ENCODE measurements around the gene HJURP.

The HJURP gene

DNA sequence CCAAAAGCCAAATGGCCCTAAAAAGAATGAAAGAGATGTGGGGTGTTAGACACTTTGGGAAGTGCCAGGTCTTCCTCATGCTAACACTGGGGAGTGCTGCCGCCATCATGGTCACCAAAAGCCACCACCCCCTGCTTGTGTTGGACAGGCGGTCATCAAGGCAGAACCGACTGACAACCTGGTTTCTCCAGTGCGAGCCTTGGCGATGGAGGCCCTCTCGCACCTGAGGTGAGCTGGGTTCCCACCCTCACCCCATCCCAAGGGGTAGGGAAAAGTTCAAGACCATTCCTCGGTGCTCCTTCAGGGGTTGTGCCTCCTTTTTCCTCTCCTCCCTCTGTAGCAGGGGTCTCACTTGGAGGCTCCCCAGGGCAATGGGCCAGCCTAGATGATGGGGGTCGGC, 42.6 kb downstream of the HJURP start:
- no peak for DNase-seq

DNA sequence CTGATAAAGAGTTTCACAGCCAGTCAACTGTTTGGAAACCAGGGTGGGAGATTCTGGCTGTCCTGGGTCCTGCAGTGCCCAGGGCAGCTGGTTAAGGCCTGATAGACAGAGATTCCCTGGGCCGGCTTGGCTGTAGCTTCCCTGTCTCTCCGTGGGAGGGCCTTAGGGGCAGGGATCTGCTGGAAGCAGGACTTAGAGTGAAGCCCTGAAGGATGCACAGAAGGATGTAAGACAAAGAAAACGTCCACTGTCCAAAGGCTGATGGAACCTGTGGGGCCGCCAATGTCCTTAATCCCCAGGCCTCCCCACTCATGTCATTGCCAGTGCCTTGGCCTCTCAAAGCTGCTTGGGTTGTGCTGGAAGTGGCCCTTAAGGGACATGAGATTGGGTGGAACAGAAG, 43.2 kb downstream of the HJURP start:
- DNase-seq: no peak

DNA sequence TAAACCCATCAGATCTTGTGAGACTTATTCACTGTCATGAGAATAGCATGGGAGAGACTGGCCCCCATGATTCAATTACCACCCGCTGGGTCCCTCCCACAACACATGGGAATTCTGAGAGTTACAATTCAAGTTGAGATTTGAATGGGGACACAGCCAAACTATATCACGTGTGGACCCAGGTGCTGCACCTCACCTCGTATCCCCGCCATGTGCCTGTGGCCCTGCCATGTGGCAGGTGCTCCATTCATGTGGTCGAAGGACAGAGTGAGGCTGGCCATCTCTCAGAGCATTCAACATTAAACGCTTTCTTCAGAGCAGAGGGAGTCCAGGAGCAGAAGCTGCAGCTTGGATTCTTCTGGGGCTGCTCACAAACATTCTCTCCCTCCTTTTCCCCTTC, 44.0 kb downstream of the HJURP start:
- DNase-seq: no peak

DNA sequence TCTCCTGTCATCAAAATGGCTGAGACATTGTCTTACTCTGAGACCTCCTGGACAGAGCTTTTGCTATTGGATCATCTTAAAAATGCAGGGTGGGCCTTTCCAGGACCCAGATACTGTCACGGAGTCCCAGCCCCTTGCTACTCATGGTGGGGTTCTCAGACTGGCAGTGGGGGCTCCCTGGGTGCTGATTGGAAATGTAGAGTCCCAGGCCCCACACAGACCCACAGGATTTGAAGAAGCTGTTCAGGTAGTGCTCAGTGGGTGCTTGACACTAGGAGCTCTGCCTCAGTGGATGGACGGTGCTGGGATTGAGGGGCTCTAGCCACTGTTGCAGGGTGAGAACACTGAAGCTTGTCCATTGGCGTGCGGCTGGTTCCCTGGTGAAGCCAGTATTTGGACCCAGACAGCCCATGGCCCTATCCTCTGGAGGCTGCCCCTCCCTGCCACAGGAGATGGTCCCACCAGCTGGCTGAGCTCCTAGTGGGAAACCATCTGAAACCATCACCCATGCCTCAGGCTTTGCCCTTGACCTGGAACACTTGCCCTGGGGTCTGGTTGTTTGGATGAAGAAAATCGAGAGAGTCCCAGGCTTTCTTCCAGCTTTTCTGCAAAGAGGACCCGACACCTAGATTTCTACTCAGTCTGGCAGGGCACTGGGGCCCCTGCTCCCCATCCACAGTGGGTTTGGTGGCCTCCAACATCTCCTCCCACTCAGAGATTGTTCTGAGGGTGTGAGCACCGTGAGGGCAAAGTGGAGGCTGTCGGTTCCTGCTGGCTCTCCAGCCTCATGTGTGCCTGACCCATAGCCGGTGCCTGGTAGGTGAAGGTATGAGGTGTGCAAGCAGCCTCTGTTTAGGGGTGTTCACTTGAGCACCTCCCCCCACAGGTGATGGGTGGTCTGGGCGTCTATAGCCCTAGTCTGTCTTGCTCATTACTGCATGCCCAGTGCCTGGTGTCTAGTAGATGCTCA, 46.1 kb downstream of the HJURP start:
- DNase-seq: no peak

DNA sequence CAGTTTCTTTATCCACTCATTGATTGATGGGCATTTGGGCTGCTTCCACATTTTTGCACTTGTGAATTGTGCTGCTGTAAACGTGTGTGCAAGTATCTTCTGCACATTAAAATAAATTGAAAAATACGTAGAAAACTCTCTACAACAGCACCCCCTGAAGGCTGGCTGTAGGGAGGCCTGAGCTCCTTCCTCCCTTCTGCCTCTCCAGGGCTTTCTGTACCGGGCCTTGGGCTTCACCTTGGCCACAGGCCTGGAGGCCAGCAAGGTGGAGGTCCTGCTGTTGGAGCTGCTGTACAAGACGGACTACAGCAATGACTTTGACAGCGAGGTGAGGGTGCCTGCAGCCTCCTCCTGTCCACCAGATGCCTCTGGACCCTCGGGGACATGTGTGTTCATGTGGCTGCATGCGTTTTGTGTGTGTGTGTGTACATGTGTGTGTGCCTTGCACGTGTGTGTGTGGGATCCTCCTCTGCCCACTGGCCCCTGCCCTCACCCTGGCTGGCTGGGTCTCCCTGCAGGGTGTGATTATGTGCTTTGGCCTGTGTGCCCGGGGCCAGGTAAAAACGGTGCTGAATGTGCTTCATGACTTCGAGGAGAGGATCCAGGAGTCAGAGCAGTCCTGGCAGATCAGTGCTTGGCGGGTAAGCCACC, 47.0 kb downstream of the HJURP start:
- DNase-seq: no peak

DNA sequence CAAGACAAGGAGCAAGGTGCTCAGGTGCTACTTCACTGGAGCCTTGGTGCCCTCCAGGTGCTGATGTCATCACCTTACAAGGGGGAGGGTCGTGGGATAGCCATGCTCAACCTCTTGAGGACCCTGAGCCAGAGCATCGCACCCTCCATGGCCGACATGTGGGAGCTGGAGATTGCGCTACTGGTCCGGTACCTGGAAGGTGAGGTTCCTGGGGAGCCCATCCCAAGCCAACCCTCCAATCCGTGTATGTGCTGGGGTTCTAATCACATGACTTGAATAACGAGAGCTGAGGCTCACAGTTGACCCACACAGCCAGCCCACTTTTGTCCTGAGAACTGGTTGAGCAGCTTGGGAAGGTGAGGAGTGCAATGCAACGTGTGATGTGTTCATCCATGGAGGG, 50.3 kb downstream of the HJURP start:
- no peak for DNase-seq

DNA sequence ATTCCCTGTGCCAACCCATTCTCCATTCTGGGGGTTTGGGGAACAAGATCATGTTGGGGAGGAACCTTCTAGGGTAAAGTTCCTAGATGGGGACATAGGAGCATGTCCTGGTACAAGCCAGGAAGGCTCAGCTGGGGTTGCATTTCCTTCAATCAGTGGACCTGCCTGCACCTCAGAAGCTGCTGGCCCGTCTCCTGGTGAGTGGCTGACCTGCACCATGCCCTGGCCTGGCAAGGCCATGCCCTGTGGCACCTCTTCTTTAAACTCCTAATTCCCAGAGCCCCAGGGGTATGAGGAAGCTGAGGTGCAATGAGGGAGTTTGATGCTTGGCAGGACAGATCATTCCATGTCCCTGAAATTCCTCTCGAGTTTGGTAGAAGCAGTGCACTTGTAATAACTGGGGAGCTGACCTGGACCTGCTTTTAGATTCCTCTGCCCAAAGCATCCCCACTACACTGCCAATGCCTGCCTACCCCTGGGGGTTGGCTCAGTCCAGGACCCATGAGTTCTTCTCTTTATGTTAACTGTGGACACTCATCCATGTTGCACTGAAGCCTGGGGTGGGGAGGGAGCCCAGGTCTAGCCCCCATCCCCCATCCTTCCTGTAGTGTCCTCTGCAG, 50.9 kb downstream of the HJURP start:
- DNase-seq: no peak

DNA sequence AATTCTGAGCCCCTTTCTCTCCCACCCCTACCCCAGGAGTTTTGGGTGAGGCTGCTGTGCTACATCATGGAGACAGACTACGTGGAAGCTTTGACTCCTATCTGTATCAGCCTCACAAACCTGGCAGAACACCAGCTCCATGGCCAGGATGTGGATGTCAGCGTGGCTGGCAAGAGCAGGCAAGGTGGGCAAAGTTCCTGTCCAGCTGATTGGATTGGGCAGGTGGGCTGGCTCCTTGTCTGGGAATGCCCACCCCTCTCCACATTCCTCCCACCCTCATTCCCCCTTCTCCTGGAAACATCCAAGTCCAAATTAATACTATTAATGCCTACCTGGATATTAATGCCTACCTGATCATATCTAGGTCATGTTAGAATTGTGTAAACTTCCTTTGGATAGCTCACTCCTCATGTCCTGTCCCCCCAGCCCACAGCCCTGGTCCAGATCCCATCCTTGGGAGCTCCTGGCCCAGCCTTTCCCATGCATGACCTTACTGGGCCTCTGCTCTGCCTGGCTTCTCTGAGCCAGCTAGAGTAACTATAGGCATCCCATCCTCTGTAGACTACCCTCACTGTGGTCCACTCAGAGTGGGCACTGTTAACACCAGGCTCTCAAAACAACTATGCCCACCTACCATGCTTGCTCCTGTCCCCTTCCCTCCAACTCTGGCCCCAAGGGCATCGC, 52.1 kb downstream of the HJURP start:
- DNase-seq: no peak

DNA sequence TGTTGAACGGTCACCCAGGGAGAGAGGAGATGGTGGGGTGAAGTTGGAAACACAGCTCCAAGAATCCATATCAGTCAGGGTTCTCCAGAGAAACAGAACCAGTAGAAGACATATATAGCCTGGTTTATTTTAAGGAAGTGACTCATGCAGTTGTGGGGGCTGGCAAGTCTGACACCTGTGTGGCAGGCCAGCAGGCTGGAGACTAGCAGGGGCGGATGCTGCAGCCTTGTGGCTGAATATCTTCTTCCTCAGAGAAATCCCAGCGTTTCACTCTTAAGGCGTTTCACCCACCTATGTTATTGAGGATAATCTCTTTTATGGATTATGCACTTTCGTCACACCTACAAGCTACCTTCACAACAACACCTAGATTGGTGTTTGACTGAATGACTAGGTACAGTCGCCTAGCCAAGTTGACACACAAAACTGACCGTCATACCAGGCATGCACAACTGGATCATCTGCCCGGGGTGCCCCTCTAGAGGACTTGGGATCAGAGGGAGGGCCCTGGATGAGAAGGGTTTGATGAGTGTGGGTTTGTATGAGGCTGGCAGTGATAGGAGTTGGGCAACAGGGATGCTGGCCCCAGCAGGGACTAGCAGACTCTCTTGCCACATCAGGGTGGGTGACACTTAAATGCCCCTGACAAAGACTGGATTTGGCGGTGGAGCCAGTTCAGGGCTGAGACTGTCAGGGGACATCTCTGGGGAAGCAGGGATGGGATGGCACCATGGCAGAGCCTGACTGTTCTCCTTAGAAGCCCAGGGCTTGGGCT, 52.8 kb downstream of the HJURP start:
- DNase-seq: no peak

DNA sequence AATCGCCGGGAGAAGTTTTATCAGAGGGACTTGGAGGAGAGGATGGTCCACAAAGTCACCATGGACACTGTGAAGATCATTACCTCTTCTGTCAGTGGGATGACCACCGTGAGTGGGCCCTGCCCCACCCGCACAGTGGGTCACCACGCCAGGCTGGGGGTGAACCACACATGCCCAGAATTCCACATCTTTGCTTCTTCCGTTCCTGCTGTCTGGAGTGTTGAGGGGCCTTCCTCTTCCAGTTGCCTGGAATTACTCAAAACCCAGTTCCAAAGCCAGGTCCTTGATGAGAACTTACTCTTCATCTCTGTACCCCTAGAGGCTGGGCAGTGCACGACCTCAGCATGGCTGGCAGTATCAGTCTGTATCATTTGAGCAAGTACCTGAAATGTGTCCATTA, 54.1 kb downstream of the HJURP start:
- no peak for DNase-seq

DNA sequence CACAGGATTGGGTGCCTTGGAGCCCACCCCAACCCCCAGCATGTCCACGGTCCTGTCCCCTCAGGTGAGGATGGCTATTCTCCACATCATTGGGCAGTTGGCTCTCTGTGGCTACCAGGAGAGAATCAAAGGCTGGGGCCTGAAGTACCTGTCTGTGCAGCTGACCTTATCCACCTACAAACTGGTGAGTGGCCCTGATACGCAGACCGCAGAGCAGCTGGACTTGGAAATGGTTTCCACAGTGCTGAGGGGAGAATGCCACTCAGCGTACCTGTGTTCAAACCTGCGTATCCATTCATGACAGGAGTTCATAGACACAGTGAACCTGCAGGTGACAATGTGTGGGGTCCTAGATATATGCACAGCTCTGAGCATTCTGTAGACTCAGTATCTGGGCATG, 54.6 kb downstream of the HJURP start:
- DNase-seq: no peak

DNA sequence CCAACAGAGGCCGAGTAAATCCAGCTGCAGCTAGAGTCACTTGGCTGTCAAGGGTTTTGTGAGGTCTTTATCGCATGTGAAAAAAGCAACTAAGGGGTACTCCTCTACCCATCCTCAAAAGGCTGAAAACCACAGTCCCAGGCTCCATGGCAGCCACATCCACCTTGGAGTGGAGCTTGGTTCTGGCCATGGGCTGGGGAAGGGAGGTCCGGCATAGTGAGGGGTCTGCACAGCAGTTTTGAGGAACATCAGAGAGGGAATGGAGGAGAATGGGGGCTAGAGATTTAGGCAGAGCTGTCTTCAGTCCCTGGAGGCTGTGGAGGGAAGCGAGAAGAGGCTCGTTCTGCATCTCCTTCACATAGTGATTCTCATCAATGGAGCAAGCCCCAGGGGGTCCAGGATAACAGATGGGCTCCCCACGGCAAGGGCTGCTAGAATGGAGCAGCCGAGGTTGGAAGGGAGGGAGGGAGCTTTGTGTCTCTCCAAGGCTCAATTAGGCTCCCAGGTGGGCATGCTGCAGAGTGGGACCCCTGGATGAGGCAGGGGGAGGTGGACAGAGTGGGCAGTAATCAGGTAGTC, 55.2 kb downstream of the HJURP start:
- DNase-seq: no peak

DNA sequence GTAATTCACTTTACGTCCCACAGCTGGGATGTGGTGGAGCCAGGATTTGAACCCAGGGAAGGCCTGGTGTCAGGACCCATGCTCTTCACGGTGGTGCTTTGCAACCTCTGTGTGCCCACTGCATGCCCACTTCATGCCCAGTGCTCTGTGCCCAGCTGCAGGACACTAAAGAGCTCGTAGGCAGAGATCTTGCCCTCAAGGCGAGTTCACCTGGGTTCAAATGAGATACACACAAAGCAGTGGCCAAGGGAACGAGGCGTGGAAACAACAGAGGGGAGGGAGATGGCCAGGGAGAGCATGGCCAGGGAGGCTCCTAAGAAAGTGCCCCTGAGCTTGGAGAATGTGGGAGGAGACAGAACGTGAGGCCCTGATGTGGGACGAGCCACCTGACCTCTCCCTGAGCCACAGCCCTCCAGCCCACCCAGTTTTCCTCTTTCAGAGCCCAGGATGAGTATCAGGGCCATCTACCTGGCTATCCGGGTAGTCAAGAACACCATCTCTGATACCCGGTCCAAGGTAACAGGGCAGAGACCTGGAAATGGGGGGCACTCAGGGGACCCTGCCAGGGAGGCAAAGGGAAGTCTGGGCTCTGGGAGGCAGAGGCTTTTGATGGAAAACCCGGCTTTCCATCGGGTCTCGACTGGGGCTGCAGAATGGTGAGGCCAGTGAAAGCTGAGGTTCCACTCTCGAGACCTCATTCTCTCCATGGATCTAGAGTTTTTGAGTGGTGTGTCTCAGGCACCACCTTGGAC, 55.8 kb downstream of the HJURP start:
- no peak for DNase-seq

DNA sequence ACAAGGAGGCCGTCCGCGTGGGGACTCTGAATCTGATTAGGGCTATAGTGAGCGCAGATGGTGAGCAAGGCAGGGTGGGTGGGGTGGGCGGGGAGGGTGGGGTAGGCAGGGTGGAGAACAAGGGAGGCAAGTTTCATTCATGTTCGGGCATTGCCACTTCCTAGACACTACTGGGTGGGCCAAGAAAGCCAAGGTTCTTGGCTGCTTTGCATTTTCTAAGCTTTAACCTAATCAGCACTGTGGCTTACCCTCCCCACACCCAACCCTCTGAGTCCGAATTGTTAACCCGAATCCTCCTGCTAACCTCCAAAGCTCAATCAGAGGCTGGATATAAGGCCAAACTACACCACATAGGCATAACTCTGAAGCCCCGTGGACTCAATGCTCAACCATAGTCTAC, 58.1 kb downstream of the HJURP start:
- DNase-seq: no peak

DNA sequence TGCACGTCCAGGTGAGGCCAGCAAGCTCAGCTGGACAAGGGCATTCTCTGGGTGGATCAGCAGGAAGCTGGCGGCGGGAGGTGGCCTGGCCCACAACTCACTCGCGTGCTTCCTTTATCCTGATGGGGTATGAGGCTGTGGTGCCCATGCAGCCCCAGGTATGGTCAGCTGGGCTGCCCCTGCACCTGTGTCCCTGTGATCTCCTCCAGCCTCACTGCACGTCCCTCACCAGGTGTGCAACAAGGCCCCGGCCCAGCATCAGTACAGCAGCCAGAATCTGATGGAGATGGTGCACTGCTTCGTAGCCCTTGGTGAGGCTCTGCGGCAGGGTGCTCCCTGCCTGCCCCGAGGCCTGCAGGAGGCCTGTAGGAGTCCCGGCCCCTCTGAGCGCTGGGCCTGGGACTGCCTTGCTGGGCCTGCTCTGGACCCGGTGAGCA, 58.6 kb downstream of the HJURP start:
- no peak for DNase-seq

DNA sequence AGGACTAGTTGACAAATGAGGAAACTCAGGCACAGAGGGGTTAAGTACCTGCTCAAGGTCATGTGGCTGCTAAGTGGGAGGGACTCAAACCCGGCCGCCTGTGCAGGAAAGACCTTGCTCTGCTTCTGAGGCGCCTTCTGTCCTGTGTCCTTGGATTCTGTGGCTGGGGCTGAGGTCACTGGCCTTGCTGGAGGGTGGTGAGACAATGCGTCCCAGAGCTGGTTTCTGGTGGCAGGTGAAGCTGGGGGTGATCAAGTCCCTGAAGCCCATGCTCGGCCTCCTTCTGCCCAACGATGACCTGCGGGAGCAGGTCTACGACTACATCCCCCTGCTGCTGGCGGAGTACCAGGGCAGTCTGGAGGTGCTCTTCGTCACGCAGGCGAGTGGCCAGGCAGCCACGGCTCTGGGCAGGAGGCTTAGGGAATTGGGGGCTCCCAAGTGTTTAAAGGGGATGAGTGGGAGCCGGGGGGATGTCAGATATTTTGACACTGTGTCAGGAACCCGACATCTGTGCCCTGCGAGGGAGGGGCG, 60.1 kb downstream of the HJURP start:
- DNase-seq: no peak

DNA sequence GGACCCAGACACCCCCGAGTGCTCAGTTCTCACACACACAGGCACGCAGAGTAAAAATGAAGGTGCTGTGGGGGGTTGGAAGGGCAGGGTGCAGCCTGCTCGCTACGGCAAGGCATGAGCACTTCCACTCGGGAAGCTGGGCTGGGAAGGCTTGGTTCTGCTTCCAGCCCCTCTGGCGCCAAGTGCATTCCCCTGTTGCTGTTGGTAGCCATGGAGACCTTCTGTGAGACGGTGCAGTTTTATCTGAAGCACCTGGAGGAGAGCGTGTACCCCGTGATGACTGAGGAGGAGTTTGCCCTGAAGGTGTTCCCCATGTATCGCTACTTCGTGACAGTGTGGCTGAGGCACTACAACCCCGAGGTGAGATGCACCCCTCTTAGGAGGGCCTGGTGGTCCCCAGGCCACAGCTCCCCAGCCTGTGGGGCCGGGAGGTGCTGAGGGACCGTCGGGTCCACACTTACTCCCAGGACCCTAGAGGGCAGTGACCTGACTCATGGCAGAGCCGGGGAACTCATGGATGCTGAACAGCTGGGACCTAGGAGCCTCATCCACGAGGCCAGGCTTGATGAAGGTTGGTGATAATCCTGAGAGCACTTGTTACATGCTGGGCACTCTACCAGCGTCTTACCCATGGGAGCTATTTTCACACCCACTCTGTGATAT, 60.7 kb downstream of the HJURP start:
- no peak for DNase-seq

DNA sequence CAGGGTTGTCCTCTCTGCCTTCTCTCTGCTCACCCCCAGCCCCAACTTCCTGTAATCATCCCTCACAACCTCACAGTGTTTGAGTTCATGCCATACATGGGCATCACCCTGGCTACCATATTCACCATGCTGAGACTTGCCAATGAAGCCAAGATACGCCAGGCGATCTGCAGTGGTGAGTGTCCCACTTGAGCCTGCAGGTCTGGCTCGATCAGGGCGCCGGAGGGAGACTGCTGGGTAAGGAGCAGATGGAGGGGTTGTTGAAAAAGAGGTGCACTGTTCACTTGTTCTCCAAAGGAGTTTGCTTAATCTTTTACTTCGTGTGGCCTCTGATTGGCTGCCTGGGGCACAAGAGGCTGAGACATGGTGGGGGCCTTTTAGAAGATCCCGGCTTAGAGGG, 61.6 kb downstream of the HJURP start:
- DNase-seq: no peak

DNA sequence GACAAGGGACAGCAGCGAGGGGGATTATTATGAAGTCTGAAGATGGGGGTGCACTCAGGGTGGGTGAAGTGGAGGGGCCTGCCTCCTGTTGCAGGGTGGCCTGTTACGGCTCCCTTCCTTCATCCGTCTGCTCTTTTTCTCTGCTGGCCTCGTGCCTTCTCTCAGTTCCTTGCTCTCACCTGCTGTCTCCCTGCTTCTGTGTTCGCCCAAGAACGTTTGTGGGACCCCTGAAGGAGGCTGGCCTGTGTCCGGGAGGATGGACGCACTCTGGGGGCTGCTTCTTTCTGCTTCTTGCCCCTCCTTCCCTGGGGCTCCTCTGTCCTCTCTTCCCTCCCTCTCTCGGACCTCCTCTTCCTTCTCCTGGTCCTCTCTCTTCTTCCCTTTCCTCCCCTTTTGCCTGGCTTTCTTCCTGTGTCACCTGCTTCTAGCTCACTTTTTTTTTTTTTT, 62.4 kb downstream of the HJURP start:
- no peak for DNase-seq

DNA sequence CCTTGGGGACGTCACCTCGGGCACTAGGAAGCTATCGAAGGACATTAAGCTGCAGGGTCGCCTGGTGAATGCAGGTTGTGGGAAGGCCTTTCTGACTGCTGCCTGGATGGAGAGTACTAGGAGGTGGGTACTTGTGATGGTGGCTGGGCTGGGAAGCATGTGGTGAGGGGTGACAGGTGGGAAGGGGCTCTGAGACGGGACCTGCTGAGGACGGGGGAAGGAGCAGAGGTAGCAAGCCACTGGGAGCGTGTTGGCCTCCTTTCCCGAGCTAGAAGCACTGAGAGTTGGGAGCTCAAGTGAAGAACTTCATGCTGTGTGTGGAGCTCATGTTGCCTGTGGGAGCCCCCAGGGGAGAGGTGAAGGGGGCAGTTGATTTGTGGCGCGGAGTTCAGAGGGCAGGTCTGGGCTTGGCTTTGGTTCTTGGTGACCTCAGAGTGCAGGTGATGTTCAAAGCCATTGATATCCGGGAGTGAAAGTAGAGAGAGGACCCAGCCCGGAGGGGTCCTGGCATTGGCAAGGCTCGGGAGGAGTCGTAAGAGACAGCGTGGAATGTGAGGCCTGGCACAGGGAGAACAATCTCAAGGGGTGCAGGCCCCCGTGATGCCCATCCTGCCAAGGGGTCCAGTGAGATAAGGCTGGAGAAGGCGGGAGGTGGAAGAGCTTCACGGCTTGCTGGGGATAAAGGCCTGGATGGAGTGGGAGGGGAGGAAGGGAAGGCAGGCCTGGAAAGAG, 63.0 kb downstream of the HJURP start:
- no peak for DNase-seq
